Activated CD8-positive, alpha-beta memory T cell treated with anti-CD3 and anti-CD28 coated beads, Interleukin-2, amount 50 U/mL, for 24 hours (primary cell): ENCODE data around the gene KCNH2.
A peak's percentile ranks its signal among the peaks of the same experiment; 100 is the strongest.
"Not testable (repeated sequence)": the region's sequence is repeated elsewhere in the genome, so short reads cannot be mapped to it uniquely, and the experiment has no call there.

ENCODE experiments used
- DNase-seq: peaks from one replicate; pipeline ENCODE4 v3.0.0-alpha.2; 2020; ENCODE audit errors: extremely low read depth

KCNH2 gene

DNA sequence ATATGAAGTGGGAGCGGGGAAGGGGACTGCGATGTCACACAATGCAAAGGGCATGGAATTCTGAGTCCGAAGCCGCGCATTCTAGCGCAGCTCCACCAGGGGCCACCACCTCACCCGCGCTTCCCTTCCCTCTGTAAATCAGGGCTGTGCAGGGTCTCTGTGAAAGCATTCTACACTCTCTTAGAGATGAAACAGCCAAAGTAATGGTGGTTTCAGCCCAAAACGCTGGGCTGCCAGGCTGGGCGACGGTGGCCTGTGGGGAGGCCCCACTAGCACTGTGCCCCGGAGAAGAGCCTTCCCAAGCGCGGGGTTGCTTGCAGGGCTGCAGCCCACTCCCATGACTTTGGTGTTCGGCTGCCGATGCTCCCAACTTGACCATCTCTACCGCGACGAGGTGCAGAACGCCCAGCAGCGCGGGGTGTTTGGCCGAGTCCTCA is 34.8 kb upstream of the KCNH2 start:
- no peak for DNase-seq

DNA sequence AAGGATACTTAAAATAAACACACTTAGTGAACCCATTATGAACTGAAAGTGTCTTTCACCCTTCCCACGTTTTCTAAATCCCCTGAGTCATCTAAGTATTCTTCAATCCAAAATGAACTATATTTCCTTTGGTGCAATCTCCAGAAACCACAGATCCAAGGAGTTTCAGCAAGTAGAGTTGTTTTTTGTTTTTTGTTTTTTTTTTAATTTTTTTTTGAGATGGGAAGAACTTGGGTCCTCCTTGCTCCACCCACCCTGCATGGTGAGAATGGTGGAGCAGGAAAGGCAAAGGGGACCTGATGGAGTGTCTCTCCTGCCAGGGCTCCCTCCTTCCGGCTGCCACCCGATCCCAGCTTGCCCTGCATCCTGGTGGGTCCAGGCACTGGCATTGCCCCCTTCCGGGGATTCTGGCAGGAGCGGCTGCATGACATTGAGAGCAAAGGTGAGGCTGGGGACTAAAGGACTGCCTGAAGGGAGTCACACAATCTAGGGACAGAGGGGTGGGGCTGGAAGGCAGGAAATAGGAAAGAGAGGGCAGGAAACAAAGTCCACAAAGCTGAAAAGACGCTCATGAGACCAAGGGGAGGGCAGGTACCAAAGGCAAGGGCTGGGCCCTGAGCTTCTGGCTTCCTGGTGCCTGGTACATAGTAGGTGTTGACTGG is 34.0 kb upstream of the KCNH2 start:
- DNase-seq, result no peak

DNA sequence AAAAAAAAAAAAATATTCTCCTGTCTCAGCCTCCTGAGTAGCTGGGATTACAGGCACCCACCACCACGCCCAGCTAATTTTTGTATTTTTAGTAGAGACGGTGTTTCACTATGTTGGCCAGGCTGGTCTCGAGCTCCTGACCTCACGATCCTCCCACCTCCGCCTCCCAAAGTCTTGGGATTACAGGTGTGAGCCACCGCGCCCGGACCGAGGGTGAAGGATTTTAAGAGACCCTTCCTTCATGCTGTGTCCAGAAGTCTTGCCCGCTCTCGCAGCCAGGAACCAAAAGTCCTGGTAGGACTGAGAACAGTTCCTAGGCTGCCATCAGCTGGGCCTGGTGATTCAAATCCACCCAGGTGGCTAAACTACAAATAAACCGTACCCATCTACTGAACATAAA is 33.5 kb upstream of the KCNH2 start:
- not testable (repeated sequence) for DNase-seq

DNA sequence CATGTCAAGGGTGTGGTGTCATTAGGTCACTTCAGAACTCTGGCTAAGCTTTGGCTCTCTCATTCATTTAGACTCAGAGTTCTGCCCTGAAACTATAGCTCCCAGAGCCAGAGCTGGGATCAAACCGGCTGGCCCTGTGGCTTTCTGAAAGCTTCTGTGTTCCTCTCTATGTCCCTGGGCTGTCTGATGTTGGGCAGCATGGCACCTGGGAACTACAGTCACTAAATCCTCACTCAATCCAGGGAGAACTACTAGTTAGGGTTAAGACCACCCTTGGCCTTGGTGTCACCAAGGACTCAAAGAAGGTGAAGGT is 32.9 kb upstream of the KCNH2 start:
- no peak for DNase-seq

DNA sequence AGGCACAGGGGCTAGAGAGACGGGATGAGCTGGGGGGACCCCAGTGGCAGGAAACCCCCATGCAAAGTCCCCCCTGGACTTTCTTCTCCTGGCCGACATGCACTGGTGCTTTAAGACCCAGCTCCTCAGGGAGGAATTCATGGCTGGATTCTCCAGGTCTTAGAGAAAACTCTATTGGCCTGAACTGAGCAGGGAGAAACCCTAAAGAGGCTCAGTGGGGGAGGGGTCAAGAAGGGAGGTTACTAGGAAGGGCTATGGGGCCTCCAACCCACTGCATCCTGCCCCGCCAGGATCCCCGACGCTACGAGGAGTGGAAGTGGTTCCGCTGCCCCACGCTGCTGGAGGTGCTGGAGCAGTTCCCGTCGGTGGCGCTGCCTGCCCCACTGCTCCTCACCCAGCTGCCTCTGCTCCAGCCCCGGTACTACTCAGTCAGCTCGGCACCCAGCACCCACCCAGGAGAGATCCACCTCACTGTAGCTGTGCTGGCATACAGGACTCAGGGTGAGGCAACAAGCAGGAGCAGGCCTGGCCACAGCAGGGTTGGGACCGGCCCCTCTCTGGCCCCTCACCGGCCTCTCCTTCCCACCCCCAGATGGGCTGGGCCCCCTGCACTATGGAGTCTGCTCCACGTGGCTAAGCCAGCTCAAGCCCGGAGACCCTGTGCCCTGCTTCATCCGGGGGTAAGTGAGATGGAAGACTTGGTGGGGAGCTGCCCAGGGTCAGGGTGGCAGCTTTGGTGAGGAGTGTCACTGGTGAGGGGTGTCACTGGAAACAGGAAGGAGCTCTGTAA is 32.4 kb upstream of the KCNH2 start:
- DNase-seq, result no peak

DNA sequence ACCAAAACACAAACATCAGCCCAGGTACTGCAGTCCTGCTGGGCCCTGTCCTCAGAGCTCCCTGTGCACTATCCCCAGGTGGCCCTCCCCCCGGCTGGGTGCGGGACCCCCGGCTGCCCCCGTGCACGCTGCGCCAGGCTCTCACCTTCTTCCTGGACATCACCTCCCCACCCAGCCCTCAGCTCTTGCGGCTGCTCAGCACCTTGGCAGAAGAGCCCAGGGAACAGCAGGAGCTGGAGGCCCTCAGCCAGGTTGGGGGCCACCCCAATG is 31.9 kb upstream of the KCNH2 start:
- DNase-seq, result no peak

DNA sequence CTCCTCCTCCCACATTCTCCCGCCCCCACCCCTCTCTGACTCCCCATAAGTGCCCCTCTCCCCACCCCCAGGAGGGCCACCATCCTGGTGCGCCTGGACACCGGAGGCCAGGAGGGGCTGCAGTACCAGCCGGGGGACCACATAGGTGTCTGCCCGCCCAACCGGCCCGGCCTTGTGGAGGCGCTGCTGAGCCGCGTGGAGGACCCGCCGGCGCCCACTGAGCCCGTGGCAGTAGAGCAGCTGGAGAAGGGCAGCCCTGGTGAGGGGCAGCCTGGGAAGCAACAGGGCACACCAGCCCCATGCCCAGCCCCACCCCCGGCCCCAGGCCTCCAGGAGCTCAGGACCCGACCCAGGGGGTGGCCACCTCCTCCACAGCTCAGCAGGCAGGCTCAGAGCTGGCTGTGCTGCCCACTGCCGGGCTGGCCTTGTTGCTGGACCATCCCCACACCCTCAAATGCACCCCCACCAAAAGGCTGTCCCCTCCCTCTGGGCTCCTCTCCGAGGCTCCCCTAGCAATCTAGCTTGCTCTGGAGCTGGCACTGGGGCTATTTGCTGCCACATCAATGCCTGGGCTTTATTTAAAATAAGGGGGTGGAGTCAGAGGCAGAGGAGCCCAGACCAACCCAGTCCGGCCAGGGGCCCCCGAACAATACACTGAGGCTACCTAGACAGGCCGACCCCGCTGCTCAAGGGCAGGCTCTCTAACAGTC is 31.4 kb upstream of the KCNH2 start:
- DNase-seq, result no peak

DNA sequence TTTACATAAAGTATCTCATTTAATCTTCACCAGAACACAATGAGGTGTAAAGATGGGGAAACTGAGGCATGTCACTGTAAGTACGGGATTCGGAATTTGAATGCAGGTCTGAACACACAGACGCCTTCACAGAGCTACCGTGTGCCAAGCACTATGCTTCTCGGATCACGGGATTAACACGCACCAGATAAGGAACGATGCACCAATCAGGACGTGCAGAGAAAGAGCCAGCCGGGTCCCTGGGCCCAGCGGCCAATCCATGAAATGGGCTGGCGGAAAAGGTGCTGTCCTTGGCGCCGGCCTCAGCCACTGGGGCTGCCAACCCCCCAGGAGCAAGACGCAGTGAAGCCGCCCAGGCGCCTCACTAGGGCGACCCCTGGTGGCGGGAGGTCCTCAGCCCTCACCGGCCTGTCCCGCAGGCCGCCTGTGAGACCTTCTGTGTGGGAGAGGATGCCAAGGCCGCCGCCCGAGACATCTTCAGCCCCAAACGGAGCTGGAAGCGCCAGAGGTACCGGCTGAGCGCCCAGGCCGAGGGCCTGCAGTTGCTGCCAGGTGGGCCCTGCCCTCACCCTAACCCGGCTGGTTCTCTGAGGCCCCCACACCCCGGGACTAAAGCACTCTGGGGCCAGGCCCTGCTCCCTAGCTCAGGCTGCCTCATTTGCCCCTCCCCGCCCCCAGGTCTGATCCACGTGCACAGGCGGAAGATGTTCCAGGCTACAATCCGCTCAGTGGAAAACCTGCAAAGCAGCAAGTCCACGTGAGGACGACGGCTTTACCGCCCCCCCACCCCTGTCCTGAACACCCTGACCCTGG is 30.6 kb upstream of the KCNH2 start:
- DNase-seq, result peak; percentile 62

DNA sequence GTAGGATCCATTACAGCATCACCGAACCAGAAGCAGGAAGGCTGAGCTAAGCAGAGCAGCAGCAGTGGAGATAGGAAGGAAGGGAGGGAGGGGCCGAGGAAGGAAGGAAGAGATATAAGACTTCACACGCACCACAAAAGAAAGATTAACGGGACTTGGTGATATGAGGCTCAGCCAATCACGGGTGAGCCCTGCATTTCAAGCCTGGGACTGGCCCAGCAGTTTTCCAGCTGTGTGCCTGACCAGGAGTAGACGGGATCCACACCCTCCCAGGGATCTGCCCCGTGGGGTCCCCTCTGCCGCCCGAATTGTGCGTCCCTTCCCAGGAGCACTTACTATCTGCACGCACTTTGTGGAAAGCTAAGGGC is 30.0 kb upstream of the KCNH2 start:
- DNase-seq, result no peak

DNA sequence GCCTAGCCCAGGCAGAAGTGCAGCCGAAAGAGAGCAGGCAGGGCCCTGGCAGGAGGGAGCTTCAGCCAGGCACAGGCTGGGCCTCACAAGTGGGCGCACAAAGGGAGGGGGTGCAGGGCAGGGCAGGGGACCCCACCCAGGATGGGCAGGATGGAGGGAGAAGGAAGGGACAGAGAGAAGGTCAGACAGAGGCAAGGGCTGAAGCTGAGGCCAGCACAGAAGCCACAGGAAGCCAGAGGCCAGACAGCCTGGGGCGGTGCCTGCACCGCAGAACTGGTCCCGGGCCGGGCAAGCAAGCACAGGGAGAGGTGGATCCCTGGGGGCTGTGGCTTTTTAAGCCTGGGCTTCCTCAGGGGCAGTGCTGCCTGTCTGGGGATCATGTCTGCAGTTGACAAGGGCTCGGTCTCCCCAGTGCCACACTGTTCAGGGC is 29.4 kb upstream of the KCNH2 start:
- no peak for DNase-seq

DNA sequence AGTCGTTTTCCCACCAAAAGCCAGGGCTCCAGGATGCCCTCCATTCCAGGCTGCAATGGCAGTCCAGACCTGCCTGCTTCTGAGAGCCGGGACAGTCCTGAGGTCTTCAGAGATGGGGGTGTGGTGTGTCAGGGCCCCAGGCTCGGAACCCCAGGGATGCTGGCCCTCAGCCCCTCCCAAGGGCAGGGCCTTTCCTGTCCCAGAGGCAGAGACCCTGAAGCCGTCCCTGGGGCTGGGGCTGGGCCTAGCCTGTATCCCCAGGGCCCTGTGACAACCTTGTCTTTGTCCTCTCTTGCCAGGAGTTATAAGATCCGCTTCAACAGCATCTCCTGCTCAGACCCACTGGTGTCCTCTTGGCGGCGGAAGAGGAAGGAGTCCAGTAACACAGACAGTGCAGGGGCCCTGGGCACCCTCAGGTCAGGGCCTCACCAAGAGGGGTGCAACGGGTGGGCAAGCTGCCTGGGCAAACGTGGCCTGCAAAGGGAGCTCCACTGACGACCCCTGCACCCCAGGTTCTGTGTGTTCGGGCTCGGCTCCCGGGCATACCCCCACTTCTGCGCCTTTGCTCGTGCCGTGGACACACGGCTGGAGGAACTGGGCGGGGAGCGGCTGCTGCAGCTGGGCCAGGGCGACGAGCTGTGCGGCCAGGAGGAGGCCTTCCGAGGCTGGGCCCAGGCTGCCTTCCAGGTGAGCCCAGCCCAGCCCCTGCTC is 28.6 kb upstream of the KCNH2 start:
- no peak for DNase-seq

DNA sequence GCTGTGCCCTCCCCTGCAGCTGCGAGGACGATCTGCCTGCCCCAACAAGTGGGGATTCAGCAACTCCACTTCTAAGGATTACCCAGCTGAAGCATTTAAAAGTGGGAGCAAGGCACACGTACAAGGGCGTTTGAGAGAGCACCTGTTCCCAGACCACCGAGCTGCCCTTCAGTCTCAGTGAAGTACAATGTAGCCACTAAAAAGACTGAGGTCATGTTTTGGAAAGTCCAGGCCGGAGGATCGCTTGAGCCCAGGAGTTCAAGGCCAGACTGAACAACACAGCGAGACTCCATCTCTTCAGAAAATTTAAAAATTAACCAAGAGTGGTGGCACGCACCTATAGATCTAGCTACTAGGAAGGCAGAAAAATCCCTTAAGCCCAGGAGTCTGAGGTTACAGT is 27.4 kb upstream of the KCNH2 start:
- no peak for DNase-seq

DNA sequence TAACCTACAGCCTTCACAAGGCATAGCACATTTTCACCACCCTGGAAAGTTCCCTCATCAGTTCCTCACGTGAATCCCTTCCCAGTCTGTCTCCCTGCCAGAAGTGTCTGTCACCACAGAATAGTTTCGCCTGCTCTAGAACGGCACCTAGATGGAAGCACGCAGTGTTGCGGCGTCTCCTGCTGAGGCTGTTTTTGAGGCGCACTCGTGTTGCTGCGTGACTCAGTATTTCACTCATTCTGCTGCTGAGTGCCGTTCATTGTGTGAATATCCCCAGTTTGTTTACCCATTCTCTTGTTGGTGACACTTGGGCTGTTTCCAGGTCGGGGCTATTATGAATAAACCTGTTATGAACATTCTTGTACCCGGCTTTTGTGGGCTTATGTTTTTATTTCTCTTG is 25.5 kb upstream of the KCNH2 start:
- DNase-seq, result no peak

DNA sequence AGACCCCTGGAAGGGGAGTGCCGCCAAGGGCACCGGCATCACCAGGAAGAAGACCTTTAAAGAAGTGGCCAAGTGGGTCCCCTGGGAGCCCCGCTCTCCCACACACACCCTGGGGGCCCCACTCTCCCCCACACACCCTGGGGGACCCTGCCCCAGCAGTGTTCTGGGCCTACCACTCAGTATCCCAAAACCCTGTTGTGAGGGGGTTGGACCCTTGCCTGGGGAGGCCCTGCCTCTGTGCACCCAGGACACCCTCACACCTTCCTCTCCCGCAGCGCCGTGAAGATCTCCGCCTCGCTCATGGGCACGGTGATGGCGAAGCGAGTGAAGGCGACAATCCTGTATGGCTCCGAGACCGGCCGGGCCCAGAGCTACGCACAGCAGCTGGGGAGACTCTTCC is 23.4 kb upstream of the KCNH2 start:
- no peak for DNase-seq

DNA sequence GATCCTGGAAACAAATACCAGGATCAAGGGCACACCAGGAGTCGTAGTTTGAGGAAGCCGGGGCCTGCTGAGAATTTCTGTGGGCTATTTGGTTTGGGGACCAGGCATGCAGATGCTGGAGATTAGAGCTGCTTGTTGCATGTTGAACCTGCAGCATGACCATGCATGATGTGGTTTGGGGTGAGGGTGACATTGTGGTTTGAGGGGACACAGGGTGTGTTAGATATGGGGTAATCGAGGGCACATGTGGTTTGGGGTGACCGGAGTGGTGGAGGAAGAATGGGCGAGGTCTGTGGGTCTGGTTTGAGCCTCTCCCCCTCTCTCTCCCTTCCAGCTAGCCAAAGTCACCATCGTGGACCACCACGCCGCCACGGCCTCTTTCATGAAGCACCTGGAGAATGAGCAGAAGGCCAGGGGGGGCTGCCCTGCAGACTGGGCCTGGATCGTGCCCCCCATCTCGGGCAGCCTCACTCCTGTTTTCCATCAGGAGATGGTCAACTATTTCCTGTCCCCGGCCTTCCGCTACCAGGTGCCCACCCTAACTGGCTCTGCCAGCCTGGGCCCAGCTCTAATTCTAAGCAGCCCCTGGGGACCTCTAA is 22.9 kb upstream of the KCNH2 start:
- DNase-seq, result no peak

DNA sequence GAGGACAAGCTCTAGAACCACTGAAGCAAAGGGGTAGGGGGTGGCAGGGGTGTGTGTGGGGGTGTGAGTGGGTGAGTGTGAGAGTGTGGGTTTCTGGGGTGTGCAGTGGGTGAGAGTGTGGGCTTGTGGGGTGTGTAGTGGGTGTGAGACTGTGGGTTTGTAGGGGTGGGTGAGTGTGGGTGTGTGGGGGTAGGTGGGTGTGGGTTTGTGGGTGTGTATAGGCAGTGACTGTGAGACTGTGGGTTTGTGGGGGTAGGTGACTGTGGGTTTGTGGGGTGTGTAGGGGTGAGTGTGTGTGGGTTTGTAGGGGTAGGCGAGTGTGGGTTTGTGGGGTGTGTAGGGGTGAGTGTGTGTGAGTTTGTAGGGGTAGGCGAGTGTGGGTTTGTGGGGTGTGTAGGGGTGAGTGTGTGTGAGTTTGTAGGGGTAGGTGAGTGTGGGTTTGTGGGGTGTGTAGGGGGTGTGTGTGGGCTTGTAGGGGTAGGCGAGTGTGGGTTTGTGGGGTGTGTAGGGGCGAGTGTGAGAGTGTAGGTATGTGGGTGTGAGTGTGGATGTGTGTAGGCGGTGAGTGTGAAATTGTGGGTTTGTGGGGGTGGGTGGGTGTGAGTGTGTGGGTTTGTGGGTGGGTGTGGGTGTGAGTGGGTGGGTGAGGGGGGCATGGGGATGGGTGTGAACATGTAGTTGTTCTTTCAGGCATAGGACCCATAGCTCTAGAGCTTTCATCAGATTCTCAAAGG is 21.5 kb upstream of the KCNH2 start:
- DNase-seq, result no peak

DNA sequence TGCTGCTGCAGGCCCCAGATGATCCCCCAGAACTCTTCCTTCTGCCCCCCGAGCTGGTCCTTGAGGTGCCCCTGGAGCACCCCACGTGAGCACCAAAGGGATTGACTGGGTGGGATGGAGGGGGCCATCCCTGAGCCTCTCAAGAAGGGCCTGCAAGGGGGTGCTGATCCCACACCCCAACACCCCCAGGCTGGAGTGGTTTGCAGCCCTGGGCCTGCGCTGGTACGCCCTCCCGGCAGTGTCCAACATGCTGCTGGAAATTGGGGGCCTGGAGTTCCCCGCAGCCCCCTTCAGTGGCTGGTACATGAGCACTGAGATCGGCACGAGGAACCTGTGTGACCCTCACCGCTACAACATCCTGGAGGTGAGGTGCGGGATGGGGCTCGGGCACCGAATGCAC is 20.9 kb upstream of the KCNH2 start:
- no peak for DNase-seq

DNA sequence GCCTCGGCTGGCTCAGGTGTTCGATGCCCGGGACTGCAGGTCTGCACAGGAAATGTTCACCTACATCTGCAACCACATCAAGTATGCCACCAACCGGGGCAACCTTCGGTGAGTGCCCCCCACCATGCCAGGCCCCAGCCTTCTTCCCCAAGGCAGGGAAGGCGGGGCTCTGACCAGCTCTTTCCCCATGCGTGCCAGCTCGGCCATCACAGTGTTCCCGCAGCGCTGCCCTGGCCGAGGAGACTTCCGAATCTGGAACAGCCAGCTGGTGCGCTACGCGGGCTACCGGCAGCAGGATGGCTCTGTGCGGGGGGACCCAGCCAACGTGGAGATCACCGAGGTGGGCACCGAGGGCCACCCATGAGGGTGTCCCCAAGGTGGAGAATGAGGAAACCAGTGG is 20.2 kb upstream of the KCNH2 start:
- DNase-seq, result no peak

DNA sequence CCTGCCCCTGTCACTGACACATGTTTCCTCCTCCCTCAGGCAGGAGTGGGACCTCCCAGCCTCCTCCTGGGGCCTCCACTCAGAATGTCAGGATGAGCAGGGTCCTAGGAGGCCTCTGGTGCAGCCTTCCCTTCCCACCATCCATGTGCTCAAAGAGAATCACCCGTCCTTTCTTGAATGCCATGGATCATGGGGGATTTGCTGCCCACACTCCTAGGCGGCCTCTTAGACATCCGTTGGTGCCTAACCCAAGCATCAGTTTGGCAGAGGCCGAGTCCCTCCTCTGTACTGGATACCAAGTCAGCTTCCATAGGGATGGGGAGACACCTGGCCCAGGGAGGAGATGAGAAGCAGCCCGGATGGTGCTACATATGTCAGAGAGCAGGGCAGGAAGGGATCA is 19.7 kb upstream of the KCNH2 start:
- no peak for DNase-seq

DNA sequence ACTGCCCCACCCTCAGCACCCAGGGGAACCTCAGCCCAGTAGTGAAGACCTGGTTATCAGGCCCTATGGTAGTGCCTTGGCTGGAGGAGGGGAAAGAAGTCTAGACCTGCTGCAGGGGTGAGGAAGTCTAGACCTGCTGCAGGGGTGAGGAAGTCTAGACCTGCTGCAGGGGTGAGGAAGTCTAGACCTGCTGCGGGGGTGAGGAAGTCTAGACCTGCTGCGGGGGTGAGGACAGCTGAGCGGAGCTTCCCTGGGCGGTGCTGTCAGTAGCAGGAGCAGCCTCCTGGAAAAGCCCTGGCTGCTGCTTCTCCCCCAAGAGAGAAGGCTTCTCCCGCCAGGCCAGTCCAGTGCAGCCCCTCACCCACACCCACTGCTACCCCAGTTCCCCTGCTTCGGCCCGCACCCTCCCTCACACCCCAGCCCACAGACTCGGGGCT is 19.0 kb upstream of the KCNH2 start:
- DNase-seq, result no peak
